GM19455 (cell line): Measurements from ENCODE around the gene PTCD3.

Experiments
- ATAC-seq: cut with Tn5 transposase; IDR thresholded peaks from one replicate; pipeline ENCODE4 v1.9.1; 2021; ENCODE audit not compliant: unreplicated experiment

Gene PTCD3

GRCh38 chr2:86143307-86143706 lies 37.3 kb downstream of the PTCD3 start:
- ATAC-seq, result no peak

GRCh38 chr2:86143926-86144685 lies 38.1 kb downstream of the PTCD3 start:
- no peak for ATAC-seq

- ATAC-seq, result no peak
Measured at GRCh38 chr2:86147793-86148192, 41.8 kb downstream of the PTCD3 start.

- ATAC-seq, result no peak
Measured at GRCh38 chr2:86150502-86150901, 44.5 kb downstream of the PTCD3 start.

- ATAC-seq, result no peak
Measured at GRCh38 chr2:86157009-86157556, 51.0 kb downstream of the PTCD3 start.

- no peak for ATAC-seq
Measured at GRCh38 chr2:86158286-86158685, 52.3 kb downstream of the PTCD3 start.

GRCh38 chr2:86160156-86160952 lies 54.3 kb downstream of the PTCD3 start:
- no peak for ATAC-seq

- ATAC-seq, result no peak
Measured at GRCh38 chr2:86170449-86170848, 64.4 kb downstream of the PTCD3 start.

- no peak for ATAC-seq
Measured at GRCh38 chr2:86171295-86171694, 65.3 kb downstream of the PTCD3 start.

GRCh38 chr2:86172610-86173009 lies 66.6 kb downstream of the PTCD3 start:
- no peak for ATAC-seq

- no peak for ATAC-seq
Measured at GRCh38 chr2:86174445-86174844, 68.4 kb downstream of the PTCD3 start.

GRCh38 chr2:86175828-86176227 lies 69.8 kb downstream of the PTCD3 start:
- no peak for ATAC-seq

- no peak for ATAC-seq
Measured at GRCh38 chr2:86176597-86176996, 70.6 kb downstream of the PTCD3 start.

- no peak for ATAC-seq
Measured at GRCh38 chr2:86185517-86186212, 79.6 kb downstream of the PTCD3 start.

- ATAC-seq, result no peak
Measured at GRCh38 chr2:86186431-86186830, 80.4 kb downstream of the PTCD3 start.

- ATAC-seq, result no peak
Measured at GRCh38 chr2:86189782-86190416, 83.9 kb downstream of the PTCD3 start.
